ENCODE results near the gene PPCDC. TPM values are rescaled to one million over a fixed set of nuclear protein-coding genes. Genes with fewer than 3 reads are reported as not detected.
A peak's percentile ranks its signal among the peaks of the same experiment; 100 is the strongest.

Gene PPCDC
- polyA plus RNA-seq, 1 donor (not counting 4 experiments of a cell fraction or from before 2014, with no cell fraction given): 11.9 TPM

GRCh38 chr15:75029378-75030022, 6.1 kb downstream of the PPCDC start:
- Histone ChIP-seq H3K4me3 (ENCODE audit: control insufficient read depth in 2 of 3, extremely low read depth in 1 of 3, insufficient read depth in 2 of 3, low read depth in 1 of 3, low read length in 3 of 3) (peak overlapping the region in 2 of 3 experiments; percentile 19 to 54), H4K20me1 (ENCODE audit: control insufficient read depth, extremely low read depth, insufficient read depth, low read length) (no peaks in the 10 kb centered on the region), H3K4me1 (ENCODE audit: control insufficient read depth, extremely low read depth, insufficient read depth, low read length) (peaks cover 19% of the 10 kb centered on the region), H3K36me3 (ENCODE audit: control insufficient read depth in 2 of 2, extremely low read depth in 1 of 2, insufficient read depth in 2 of 2, low read length in 2 of 2) (peaks cover 6 to 18% of the 10 kb centered on the region in 2 experiments), H3K9ac (ENCODE audit: control insufficient read depth, extremely low read depth, insufficient read depth, low read length) (peak overlapping the region; percentile 53), H3K9me3 (ENCODE audit: control insufficient read depth, low read depth, low read length) (no peaks in the 10 kb centered on the region), H3K9me1 (ENCODE audit: control insufficient read depth, extremely low read depth, insufficient read depth, low read length) (no peaks in the 10 kb centered on the region), H3K27me3 (ENCODE audit: control insufficient read depth, extremely low read depth, insufficient read depth, low read length) (no peaks in the 10 kb centered on the region), H2AFZ (ENCODE audit: control insufficient read depth, low read length) (peak overlapping the region; percentile 55), H3K4me2 (ENCODE audit: control insufficient read depth, extremely low read depth, insufficient read depth, low read depth, low read length) (peak overlapping the region; percentile 39), H3K27ac (ENCODE audit: control insufficient read depth, insufficient read depth, low read length) (peak overlapping the region; percentile 32), H3K79me2 (ENCODE audit: control insufficient read depth, insufficient read depth, low read length) (peaks cover 1% of the 10 kb centered on the region)
- TF ChIP-seq CTCF (optimal IDR thresholded peaks at IDR 0.05 in 1 of 3, IDR thresholded peaks at IDR 0.05 in 1 of 3, conservative IDR thresholded peaks at IDR 0.05 in 1 of 3; ENCODE audit: extremely low read depth in 1 of 3, insufficient read depth in 2 of 3, low read length in 3 of 3) (peak; percentile 78 to 98 (median 89)), EZH2 (IDR thresholded peaks at IDR 0.05; ENCODE audit: low read length) (no peak)
- FAIRE-seq (no peak), DNase-seq (ENCODE audit: low read depth, low spot score) (peak; percentile 57)
- dilution Hi-C loops (cut with MboI; ENCODE audit: extremely low pct_ligation_motif_present, low sequenced_read_pairs): no loop called here

GRCh38 chr15:75030023-75030413, 6.6 kb downstream of the PPCDC start:
- no peaks in the 10 kb centered on the region for H3K9me3 ChIP-seq (ENCODE audit: control insufficient read depth, low read depth, low read length)
- dilution Hi-C loops (cut with MboI; ENCODE audit: extremely low pct_ligation_motif_present, low sequenced_read_pairs): no loop called here
- FAIRE-seq (no peak), DNase-seq (ENCODE audit: low read depth, low spot score) (no peak)
- H3K36me3 ChIP-seq (ENCODE audit: control insufficient read depth in 2 of 2, extremely low read depth in 1 of 2, insufficient read depth in 2 of 2, low read length in 2 of 2): peaks cover 6 to 18% of the 10 kb centered on the region in 2 experiments
- no peaks in the 10 kb centered on the region for H3K9me1 ChIP-seq (ENCODE audit: control insufficient read depth, extremely low read depth, insufficient read depth, low read length)
- H3K4me2 ChIP-seq (ENCODE audit: control insufficient read depth, extremely low read depth, insufficient read depth, low read depth, low read length): peak overlapping the region; percentile 39
- no peak overlapping the region for H3K4me3 ChIP-seq (ENCODE audit: control insufficient read depth in 2 of 3, extremely low read depth in 1 of 3, insufficient read depth in 2 of 3, low read depth in 1 of 3, low read length in 3 of 3)
- no peaks in the 10 kb centered on the region for H4K20me1 ChIP-seq (ENCODE audit: control insufficient read depth, extremely low read depth, insufficient read depth, low read length)
- H3K27ac ChIP-seq (ENCODE audit: control insufficient read depth, insufficient read depth, low read length): no peak overlapping the region
- TF ChIP-seq EZH2 (IDR thresholded peaks at IDR 0.05; ENCODE audit: low read length): no peak
- TF ChIP-seq CTCF (optimal IDR thresholded peaks at IDR 0.05 in 1 of 3, IDR thresholded peaks at IDR 0.05 in 1 of 3, conservative IDR thresholded peaks at IDR 0.05 in 1 of 3; ENCODE audit: extremely low read depth in 1 of 3, insufficient read depth in 2 of 3, low read length in 3 of 3): no peak
- no peak overlapping the region for H2AFZ ChIP-seq (ENCODE audit: control insufficient read depth, low read length)
- no peak overlapping the region for H3K9ac ChIP-seq (ENCODE audit: control insufficient read depth, extremely low read depth, insufficient read depth, low read length)
- H3K27me3 ChIP-seq (ENCODE audit: control insufficient read depth, extremely low read depth, insufficient read depth, low read length): no peaks in the 10 kb centered on the region
- no peaks in the 10 kb centered on the region for H3K79me2 ChIP-seq (ENCODE audit: control insufficient read depth, insufficient read depth, low read length)
- peaks cover 19% of the 10 kb centered on the region for H3K4me1 ChIP-seq (ENCODE audit: control insufficient read depth, extremely low read depth, insufficient read depth, low read length)

Data from keratinocyte (primary cell).